GM21619 (cell line): ENCODE data around the gene OR52E5.
A peak's percentile ranks its signal among the peaks of the same experiment; 100 is the strongest.

Experiments used
- ATAC-seq: cut with Tn5 transposase; IDR thresholded peaks from one replicate; pipeline ENCODE4 v1.9.1; 2021; ENCODE audit not compliant: unreplicated experiment

OR52E5 gene

GRCh38 chr11:5892908-5893307, at the start of gene OR52E5:
OR52E5 (plus strand) TSS chr11:5893208; CDS start chr11:5900777, 7,569 bp downstream.
- ATAC-seq, result no peak

- ATAC-seq, result no peak
These were observed 46.3 kb upstream of the OR52E5 start for GRCh38 chr11:5846701-5847100.

- no peak for ATAC-seq
These were observed 45.3 kb upstream of the OR52E5 start for GRCh38 chr11:5847711-5848110.

GRCh38 chr11:5851002-5851401, 42.0 kb upstream of the OR52E5 start:
- ATAC-seq, result no peak

GRCh38 chr11:5857590-5857989, 35.4 kb upstream of the OR52E5 start, which contains the start of gene OR52E8:
OR52E8 (minus strand) TSS chr11:5857690; CDS start chr11:5857690, 0 bp downstream.
- no peak for ATAC-seq

- ATAC-seq, result no peak
These were observed 27.2 kb upstream of the OR52E5 start for GRCh38 chr11:5865826-5866225.

GRCh38 chr11:5878564-5878963, 14.4 kb upstream of the OR52E5 start:
- ATAC-seq, result no peak

GRCh38 chr11:5880329-5880728, 12.7 kb upstream of the OR52E5 start, which contains the start of gene OR52E4:
OR52E4 (plus strand) TSS chr11:5880629; CDS start chr11:5884293, 3,664 bp downstream.
- ATAC-seq, result no peak

- no peak for ATAC-seq
These were observed 11.3 kb upstream of the OR52E5 start for GRCh38 chr11:5881756-5882155.

GRCh38 chr11:5887172-5887571, 5.8 kb upstream of the OR52E5 start:
- ATAC-seq, result no peak

GRCh38 chr11:5887661-5888060, 5.3 kb upstream of the OR52E5 start:
- no peak for ATAC-seq

GRCh38 chr11:5891216-5891800, 1.7 kb upstream of the OR52E5 start:
- no peak for ATAC-seq

- ATAC-seq, result no peak
These were observed 6.5 kb downstream of the OR52E5 start for GRCh38 chr11:5899534-5899933.

- no peak for ATAC-seq
These were observed 17.5 kb downstream of the OR52E5 start for GRCh38 chr11:5910540-5910939.

- peak; percentile 93 for ATAC-seq
These were observed 29.9 kb downstream of the OR52E5 start for GRCh38 chr11:5922749-5923426.

- ATAC-seq, result peak; percentile 62
These were observed 30.4 kb downstream of the OR52E5 start for GRCh38 chr11:5923427-5923776.

- ATAC-seq, result peak; percentile 16
These were observed 30.8 kb downstream of the OR52E5 start for GRCh38 chr11:5923794-5924193.

- no peak for ATAC-seq
These were observed 35.3 kb downstream of the OR52E5 start for GRCh38 chr11:5928271-5928670.

- no peak for ATAC-seq
These were observed 35.8 kb downstream of the OR52E5 start for GRCh38 chr11:5928811-5929210.

GRCh38 chr11:5929571-5930368, 36.8 kb downstream of the OR52E5 start:
- no peak for ATAC-seq

- ATAC-seq, result no peak
These were observed 37.6 kb downstream of the OR52E5 start for GRCh38 chr11:5930614-5931013.

- no peak for ATAC-seq
These were observed 38.1 kb downstream of the OR52E5 start for GRCh38 chr11:5931061-5931460.
